ENCODE results near the gene RNF181.

The RNF181 gene

GRCh38 chr2:85584354-85584856, 11.1 kb upstream of the RNF181 start, which contains the start of gene VAMP5:
TSS of gene VAMP5 (plus strand) at chr2:85584431. CDS start at chr2:85584491, 60 bp downstream.
- DNase-seq, result no peak
- Mint-ChIP-seq H3K4me3 (peak within 1 kb of the TSS; percentile 45), H3K27me3 (ENCODE audit: low read depth, poor library complexity) (peaks cover 3% of the 10 kb centered on the region), H3K36me3 (ENCODE audit: low read depth) (peaks cover 6% of the 10 kb centered on the region), H3K9me3 (no peaks in the 10 kb centered on the region), H3K4me1 (peaks cover 71% of the 10 kb centered on the region), H3K27ac (peak within 1 kb of the TSS; percentile 98)
- no peak for TF ChIP-seq CTCF (IDR thresholded peaks at IDR 0.05)

GRCh38 chr2:85584857-85585780, 10.4 kb upstream of the RNF181 start:
- Mint-ChIP-seq H3K4me1 (peaks cover 68% of the 10 kb centered on the region), H3K27me3 (ENCODE audit: low read depth, poor library complexity) (peaks cover 3% of the 10 kb centered on the region), H3K36me3 (ENCODE audit: low read depth) (peaks cover 6% of the 10 kb centered on the region), H3K27ac (peak overlapping the region; percentile 98), H3K9me3 (no peaks in the 10 kb centered on the region), H3K4me3 (peak overlapping the region; percentile 45)
- no peak for TF ChIP-seq CTCF (IDR thresholded peaks at IDR 0.05)
- DNase-seq, result peak; percentile 47

DNA sequence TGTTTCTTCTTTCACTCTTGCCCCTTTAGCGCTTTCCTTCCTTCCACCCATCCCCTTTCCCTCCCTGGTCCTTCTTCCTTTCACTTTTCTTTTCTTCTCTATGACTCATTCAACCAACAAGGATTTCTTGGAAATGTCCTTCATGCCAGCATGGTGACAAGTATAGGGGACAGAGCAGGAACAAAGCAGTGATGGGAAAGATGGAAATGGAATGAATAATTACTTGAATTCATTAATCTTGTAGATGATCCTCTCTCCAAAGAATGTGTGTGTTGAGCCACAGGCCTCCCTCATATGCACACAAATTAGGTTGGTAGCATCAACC, 9.8 kb upstream of the RNF181 start:
- no peak for TF ChIP-seq CTCF (IDR thresholded peaks at IDR 0.05)
- Mint-ChIP-seq H3K27me3 (ENCODE audit: low read depth, poor library complexity) (peaks cover 3% of the 10 kb centered on the region), H3K36me3 (ENCODE audit: low read depth) (peaks cover 6% of the 10 kb centered on the region), H3K27ac (peak overlapping the region; percentile 98), H3K4me1 (peaks cover 70% of the 10 kb centered on the region), H3K9me3 (no peaks in the 10 kb centered on the region), H3K4me3 (peak overlapping the region; percentile 17)
- DNase-seq, result no peak

DNA sequence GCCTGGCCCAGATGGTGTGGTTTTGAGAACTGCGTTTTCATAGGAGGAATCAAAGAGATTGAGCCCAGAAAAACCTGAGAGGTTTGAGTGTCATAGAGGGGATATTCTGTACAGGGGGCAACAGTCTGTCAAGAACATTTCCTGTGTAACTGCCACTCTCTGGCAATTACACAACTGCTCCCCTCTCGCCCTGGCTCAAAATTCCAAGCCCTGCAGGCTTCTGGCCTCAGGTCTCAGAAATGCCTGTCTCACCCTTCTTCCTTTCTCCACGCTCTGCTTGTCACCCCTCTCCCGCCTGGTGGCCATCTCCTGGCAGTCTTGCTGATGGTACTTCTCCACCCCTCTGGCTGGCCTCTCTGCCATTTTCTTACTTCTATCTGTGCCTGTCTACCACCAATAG, 7.3 kb upstream of the RNF181 start:
- no peaks in the 10 kb centered on the region for H3K36me3 Mint-ChIP-seq (ENCODE audit: low read depth)
- H3K4me3 Mint-ChIP-seq, result peak overlapping the region; percentile 3
- DNase-seq, result no peak
- H3K9me3 Mint-ChIP-seq, result no peaks in the 10 kb centered on the region
- peak overlapping the region; percentile 58 for H3K27ac Mint-ChIP-seq
- no peak for TF ChIP-seq CTCF (IDR thresholded peaks at IDR 0.05)
- H3K4me1 Mint-ChIP-seq, result peaks cover 57% of the 10 kb centered on the region
- peaks cover 3% of the 10 kb centered on the region for H3K27me3 Mint-ChIP-seq (ENCODE audit: low read depth, poor library complexity)

GRCh38 chr2:85588645-85589044, 6.9 kb upstream of the RNF181 start:
- Mint-ChIP-seq H3K4me1 (peaks cover 53% of the 10 kb centered on the region), H3K27me3 (ENCODE audit: low read depth, poor library complexity) (peaks cover 3% of the 10 kb centered on the region), H3K4me3 (peak overlapping the region; percentile 3), H3K36me3 (ENCODE audit: low read depth) (no peaks in the 10 kb centered on the region), H3K27ac (peak overlapping the region; percentile 58), H3K9me3 (no peaks in the 10 kb centered on the region)
- DNase-seq, result no peak
- no peak for TF ChIP-seq CTCF (IDR thresholded peaks at IDR 0.05)
